Activated effector memory CD4-positive, alpha-beta T cell treated with anti-CD3 and anti-CD28 coated beads, Interleukin-2, amount 50 U/mL, for 16 hours (primary cell): ENCODE data around the gene MYF5.

Source experiments
- DNase-seq: peaks from one replicate; pipeline ENCODE4 v3.0.0-alpha.2; 2020

The MYF5 gene

GRCh38 chr12:80708259-80708974 is 8.3 kb upstream of the MYF5 start:
- no peak for DNase-seq

DNA sequence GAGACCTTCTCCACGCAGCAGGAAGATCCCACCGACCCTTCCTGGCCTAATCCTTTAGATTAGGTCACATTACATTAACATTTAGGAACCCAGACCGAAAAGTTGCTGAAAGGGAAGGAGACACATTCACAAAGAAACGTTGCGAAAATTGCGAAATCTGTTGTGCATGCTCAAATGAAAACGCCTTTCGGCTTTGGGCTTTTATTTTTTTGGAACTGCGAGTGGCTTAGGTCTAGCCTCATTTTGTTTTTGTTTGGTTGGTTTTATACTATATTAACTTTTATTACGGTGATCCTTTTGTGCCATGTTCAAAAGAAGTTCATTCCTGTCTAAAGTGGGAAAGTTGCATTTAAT is 7.8 kb upstream of the MYF5 start:
- DNase-seq, result no peak

- no peak for DNase-seq
Measured at GRCh38 chr12:80709811-80710726, 6.6 kb upstream of the MYF5 start.

DNA sequence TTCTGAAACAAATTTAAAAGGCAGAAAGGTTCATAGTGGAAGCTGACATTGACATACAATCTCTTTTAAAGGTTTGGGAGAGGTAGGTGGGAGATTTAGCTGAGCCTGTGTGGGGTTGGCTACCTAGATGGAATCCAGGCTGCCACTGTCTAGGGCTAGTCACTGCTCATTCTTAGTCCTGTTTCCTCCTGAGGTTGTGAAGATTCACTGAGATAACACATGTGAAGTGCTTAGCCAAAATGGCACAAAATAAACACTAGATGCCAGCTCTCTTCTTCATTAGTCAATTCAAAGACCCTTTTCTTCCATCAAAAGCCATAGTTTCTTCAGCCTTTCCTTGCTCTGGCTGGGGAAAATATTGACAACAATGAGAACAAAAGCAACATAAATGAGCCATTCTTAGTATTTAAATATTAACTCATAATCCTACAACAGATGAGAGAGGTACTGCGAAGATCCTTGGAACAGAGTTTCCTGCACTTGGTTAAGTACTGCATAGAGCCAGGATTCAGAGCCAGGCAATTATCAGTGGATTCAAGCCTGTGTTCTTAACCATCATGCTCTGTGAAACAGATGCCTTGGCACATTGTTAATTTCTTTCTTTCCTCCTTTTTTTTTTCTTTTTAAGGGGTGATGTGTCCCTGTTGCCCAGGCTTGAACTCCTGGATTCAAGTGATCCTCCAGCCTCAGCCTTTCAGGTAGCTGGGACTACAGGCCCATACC is 5.8 kb upstream of the MYF5 start:
- no peak for DNase-seq

DNA sequence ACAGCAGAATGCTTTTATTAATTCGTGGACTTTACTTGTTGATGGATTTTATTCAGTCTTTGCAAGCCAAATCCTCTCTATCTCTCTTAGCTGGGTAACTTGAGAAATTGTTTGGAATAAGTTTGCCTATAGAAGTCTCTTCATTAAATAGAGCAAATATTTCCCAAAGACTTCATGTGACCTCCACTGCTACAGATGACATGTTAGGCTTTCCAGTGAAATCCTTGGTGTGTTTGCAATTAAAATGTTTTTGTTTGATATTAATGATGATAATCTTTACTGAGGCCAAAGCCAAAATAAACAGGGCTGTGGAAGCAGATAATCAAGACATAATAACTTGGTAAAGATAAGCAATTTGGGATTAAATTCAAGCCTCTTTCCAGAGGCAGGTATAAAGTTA is 4.8 kb upstream of the MYF5 start:
- DNase-seq, result no peak

- no peak for DNase-seq
Measured at GRCh38 chr12:80712866-80713265, 3.8 kb upstream of the MYF5 start.

DNA sequence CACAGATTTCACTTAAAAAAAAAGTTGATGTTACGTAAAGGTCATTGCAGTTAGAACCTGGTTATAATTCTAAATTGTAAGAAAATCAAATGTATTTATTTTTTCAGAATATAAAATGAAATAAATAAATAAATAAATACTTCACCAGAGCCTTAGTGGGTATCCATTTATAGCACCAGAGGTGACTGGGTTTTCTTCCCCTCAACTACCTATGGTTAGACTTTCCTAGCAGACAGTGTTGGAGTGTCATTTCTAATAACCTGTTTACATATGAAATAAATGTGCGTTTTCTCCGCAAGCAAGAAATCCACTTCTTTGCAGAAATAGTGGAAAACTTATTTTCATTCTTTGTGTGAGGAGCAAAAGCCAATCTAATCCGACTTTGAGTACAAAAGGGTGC is 3.3 kb upstream of the MYF5 start:
- DNase-seq, result no peak

GRCh38 chr12:80714055-80714454 is 2.7 kb upstream of the MYF5 start:
- no peak for DNase-seq

GRCh38 chr12:80714846-80715245 is 1.9 kb upstream of the MYF5 start:
- DNase-seq, result no peak

DNA sequence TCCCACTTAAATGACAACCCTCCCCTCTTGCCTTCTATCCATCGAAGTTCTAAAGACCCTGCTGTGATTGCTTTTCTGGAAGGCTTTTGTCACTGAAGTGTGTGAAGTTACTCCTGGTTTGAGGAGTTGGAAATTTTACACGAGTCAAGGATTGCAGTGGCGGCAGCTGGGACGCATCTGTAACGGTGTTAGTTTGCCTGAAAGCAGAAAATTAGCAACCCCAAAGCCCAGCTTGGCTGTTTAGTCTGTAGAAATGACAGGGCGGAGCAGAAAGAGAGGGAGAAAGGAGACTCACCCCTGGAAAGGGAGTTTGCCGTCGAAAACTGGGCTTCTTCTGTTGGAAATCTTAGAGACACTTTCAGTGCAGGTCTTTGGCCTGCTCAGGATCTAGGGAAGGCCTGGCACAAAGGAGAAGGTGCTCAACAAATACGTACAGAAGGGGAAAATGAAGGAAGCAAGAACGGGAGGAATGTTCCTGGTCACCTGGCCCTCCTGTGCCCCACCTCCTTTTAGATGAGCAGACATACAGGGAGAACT is 931 bp upstream of the MYF5 start:
- DNase-seq, result no peak

DNA sequence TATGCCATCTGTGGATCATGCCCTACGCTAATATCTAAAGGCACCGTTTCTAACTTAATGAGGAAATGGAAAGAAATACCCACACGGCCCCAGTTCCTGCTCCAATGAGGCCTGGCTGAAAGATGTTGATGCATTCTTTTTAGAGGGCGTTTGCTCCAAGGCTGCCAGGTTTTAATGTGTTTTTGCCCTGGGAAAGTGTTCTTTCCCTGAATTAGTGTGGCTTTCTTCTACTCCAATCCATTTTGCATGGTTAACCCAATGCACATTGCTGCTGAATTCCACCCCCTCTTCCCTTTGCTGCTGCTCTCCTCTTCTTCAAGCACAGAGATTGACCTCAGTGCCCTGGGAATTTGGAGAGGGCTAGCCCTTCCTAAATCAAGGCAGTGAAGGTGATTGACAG is 1.1 kb downstream of the MYF5 start:
- DNase-seq, result no peak

DNA sequence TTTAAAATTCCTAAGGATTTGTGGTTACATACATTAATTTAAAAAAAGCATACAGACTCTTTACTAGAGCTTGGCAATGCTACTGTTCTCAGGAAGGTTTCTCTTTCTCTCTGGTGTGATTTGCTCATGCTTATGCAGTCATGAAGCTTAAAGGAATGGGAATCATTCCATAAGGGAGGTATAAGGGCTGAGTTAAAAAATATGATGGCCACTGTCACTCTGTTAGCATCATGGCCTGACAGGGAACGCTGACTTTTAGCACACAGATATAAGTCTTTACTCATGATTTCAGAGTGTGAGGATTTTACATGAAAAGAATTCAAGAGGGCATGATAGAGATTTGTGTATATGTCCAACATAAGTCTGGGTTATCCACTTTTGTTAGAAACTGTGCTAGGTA is 3.8 kb downstream of the MYF5 start:
- DNase-seq, result no peak

- DNase-seq, result no peak
Measured at GRCh38 chr12:80721326-80721725, 4.6 kb downstream of the MYF5 start.

- DNase-seq, result no peak
Measured at GRCh38 chr12:80745851-80746505, 29.3 kb downstream of the MYF5 start.

GRCh38 chr12:80747800-80748199 is 31.1 kb downstream of the MYF5 start:
- DNase-seq, result no peak

DNA sequence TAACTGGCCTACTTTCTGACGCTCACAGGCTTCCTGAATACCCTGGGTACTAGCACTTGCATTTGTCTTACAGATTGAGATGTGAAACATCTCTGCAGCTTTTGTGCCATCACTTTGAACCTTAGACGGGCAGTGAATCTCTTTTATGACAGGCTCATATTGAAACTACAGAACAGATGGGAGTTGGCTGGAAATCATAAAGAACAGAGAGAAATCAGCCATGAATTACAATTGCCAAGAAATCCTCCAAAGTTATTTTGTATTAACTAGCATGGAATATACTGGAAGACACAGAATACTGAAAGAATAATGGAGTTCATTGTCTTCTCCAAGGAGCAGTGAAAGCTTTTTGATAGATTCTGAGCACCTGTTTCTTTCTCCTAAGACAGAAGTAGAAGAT is 32.7 kb downstream of the MYF5 start:
- DNase-seq, result no peak

DNA sequence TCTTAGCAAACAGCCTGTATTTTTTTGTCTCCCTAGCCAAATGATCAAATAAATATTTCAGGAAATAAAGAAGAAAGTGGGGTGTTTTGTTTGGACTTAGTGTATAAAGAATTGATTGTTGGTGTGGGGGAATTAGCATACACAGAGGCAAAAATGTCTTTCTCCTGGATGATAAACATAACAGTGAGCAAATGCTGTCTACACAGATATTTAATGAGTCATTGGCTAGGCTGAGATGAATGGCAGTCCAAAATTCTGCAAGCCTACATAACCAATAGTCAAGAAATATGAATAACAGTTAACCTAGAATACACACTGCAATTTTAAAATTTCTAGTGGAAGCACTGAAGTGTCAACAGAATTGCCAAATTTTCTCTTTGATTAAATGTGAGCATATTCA is 35.8 kb downstream of the MYF5 start:
- no peak for DNase-seq

- DNase-seq, result no peak
Measured at GRCh38 chr12:80754274-80754673, 37.6 kb downstream of the MYF5 start.

DNA sequence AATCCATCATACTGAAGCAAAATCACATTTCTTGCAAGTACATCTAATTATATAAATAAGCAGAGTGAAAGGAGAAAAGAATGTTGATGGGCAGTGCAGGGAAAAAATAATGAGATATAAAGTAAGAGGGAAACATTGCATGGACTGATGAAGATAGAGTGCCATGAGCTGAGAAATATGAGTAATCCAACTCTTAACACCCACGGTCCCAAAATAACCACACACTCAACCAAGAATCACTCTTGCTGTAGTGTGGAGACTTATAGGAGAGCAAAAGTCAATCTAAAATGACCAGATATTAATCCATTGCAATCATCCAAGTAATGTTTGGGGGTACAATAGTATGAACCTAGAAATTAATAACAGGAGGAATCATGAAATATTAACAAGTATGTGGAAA is 40.2 kb downstream of the MYF5 start:
- DNase-seq, result no peak

- no peak for DNase-seq
Measured at GRCh38 chr12:80761838-80762237, 45.1 kb downstream of the MYF5 start.

GRCh38 chr12:80763874-80764273 is 47.2 kb downstream of the MYF5 start:
- DNase-seq, result no peak

- no peak for DNase-seq
Measured at GRCh38 chr12:80766210-80766609, 49.5 kb downstream of the MYF5 start.

GRCh38 chr12:80766897-80767296 is 50.2 kb downstream of the MYF5 start:
- no peak for DNase-seq
